ENCODE measurements around the gene XIRP2. TPM values are rescaled to one million over a fixed set of nuclear protein-coding genes. Genes with fewer than 3 reads are reported as not detected.

XIRP2 gene
- total RNA-seq, 1 donor from 2014 or later, result 0.05 TPM

- Mint-ChIP-seq H3K9me3 (no peaks in the 10 kb centered on the region), H3K27ac (ENCODE audit: unreplicated experiment) (no peak overlapping the region), H3K4me3 (no peak overlapping the region), H3K4me1 (peaks cover 9% of the 10 kb centered on the region), H3K27me3 (ENCODE audit: low read depth) (no peaks in the 10 kb centered on the region), H3K36me3 (ENCODE audit: low read depth) (no peaks in the 10 kb centered on the region)
- TF ChIP-seq, protein P1, sequence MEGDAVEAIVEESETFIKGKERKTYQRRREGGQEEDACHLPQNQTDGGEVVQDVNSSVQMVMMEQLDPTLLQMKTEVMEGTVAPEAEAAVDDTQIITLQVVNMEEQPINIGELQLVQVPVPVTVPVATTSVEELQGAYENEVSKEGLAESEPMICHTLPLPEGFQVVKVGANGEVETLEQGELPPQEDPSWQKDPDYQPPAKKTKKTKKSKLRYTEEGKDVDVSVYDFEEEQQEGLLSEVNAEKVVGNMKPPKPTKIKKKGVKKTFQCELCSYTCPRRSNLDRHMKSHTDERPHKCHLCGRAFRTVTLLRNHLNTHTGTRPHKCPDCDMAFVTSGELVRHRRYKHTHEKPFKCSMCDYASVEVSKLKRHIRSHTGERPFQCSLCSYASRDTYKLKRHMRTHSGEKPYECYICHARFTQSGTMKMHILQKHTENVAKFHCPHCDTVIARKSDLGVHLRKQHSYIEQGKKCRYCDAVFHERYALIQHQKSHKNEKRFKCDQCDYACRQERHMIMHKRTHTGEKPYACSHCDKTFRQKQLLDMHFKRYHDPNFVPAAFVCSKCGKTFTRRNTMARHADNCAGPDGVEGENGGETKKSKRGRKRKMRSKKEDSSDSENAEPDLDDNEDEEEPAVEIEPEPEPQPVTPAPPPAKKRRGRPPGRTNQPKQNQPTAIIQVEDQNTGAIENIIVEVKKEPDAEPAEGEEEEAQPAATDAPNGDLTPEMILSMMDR (conservative IDR thresholded peaks at IDR 0.05), result no peak
- DNase-seq (ENCODE audit: low read depth, low spot score), result no peak
These were observed 398.9 kb downstream of the XIRP2 start for GRCh38 chr2:167287212-167287611.

- no peaks in the 10 kb centered on the region for H3K9me3 Mint-ChIP-seq
- peaks cover 23% of the 10 kb centered on the region for H3K4me1 Mint-ChIP-seq
- no peaks in the 10 kb centered on the region for H3K36me3 Mint-ChIP-seq (ENCODE audit: low read depth)
- TF ChIP-seq, protein P1 (conservative IDR thresholded peaks at IDR 0.05), result no peak
- no peak overlapping the region for H3K4me3 Mint-ChIP-seq
- H3K27ac Mint-ChIP-seq (ENCODE audit: unreplicated experiment), result no peak overlapping the region
- peaks cover 12% of the 10 kb centered on the region for H3K27me3 Mint-ChIP-seq (ENCODE audit: low read depth)
- DNase-seq (ENCODE audit: low read depth, low spot score), result no peak
These were observed 401.6 kb downstream of the XIRP2 start for GRCh38 chr2:167289651-167290410.

- Mint-ChIP-seq H3K36me3 (ENCODE audit: low read depth) (no peaks in the 10 kb centered on the region), H3K27ac (ENCODE audit: unreplicated experiment) (peak within 1 kb of the TSS; percentile 58), H3K27me3 (ENCODE audit: low read depth) (peaks cover 23% of the 10 kb centered on the region), H3K4me1 (peaks cover 24% of the 10 kb centered on the region), H3K4me3 (peak within 1 kb of the TSS; percentile 95), H3K9me3 (no peaks in the 10 kb centered on the region)
- TF ChIP-seq, protein P1 (conservative IDR thresholded peaks at IDR 0.05), result peak; percentile 59
- peak; percentile 81 for DNase-seq (ENCODE audit: low read depth, low spot score)
These were observed 404.3 kb downstream of the XIRP2 start, which contains the start of gene B3GALT1 for GRCh38 chr2:167292430-167293171. Gene B3GALT1, plus strand, starts transcription at chr2:167293001.

GRCh38 chr2:167293172-167293781 is 405.0 kb downstream of the XIRP2 start:
- Mint-ChIP-seq H3K9me3 (no peaks in the 10 kb centered on the region), H3K4me1 (peaks cover 24% of the 10 kb centered on the region), H3K27me3 (ENCODE audit: low read depth) (peaks cover 23% of the 10 kb centered on the region), H3K4me3 (peak overlapping the region; percentile 95), H3K27ac (ENCODE audit: unreplicated experiment) (no peak overlapping the region), H3K36me3 (ENCODE audit: low read depth) (no peaks in the 10 kb centered on the region)
- peak; percentile 27 for DNase-seq (ENCODE audit: low read depth, low spot score)
- TF ChIP-seq, protein P1 (conservative IDR thresholded peaks at IDR 0.05), result no peak

DNA sequence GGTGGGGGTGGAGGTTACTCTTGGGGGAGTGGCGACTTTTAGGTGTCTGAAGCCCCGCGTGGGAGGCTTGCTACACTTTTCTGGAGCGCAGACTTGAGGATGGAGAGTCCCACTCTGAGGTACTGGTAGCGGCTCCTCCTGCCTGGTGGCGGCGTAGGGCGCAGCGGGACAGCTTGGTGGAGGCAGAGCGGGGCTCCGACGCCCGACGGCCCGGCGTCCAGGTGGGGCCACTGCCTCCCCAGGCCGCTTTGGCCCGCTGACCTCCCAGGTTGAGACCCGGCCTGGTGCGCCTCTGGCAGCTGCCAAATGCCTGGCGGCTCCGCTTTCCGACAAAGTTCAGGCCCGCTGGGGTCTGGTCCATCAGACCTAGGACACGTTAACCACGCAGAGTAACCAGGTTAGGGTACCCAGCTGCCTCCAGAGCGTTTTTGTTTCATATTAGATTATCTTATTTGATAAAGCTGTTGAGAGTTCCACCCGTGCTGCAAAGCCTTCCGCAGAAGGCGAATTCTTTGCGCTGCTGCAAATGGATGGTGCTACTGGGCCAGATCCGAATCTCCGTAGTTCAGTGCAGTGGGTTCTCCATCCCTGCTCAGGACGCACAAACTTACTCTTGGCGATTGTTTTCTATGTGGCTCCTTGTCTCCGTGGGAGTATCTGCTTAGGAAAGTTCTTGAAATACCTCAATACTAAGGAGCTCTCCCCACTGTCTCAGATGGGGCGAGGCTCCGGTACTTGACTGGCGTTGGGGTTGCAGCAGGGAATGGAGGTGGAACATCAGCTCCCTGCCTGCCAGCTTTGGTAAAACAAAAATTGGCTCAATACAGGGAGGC is 405.9 kb downstream of the XIRP2 start:
- Mint-ChIP-seq H3K27ac (ENCODE audit: unreplicated experiment) (no peak overlapping the region), H3K4me1 (peaks cover 24% of the 10 kb centered on the region), H3K9me3 (no peaks in the 10 kb centered on the region), H3K27me3 (ENCODE audit: low read depth) (peaks cover 23% of the 10 kb centered on the region), H3K4me3 (peak overlapping the region; percentile 95), H3K36me3 (ENCODE audit: low read depth) (no peaks in the 10 kb centered on the region)
- peak; percentile 19 for DNase-seq (ENCODE audit: low read depth, low spot score)
- TF ChIP-seq, protein P1 (conservative IDR thresholded peaks at IDR 0.05), result peak; percentile 28

All from neural crest cell (in vitro differentiated cells).